Stimulated activated CD4-positive, alpha-beta T cell treated with anti-CD3 and anti-CD28 coated beads, Interleukin-15, amount 100 ng/mL, for 48 hours (primary cell): ENCODE results near the gene HUWE1.
"Not testable (repeated sequence)": the region's sequence is repeated elsewhere in the genome, so short reads cannot be mapped to it uniquely, and the experiment has no call there.

Experiments
- DNase-seq, 2 donors: peaks; one replicate each; pipeline ENCODE4 v3.0.0-alpha.2; 2020; ENCODE audit warnings: low read depth in 2 of 2

HUWE1 gene, protein sequence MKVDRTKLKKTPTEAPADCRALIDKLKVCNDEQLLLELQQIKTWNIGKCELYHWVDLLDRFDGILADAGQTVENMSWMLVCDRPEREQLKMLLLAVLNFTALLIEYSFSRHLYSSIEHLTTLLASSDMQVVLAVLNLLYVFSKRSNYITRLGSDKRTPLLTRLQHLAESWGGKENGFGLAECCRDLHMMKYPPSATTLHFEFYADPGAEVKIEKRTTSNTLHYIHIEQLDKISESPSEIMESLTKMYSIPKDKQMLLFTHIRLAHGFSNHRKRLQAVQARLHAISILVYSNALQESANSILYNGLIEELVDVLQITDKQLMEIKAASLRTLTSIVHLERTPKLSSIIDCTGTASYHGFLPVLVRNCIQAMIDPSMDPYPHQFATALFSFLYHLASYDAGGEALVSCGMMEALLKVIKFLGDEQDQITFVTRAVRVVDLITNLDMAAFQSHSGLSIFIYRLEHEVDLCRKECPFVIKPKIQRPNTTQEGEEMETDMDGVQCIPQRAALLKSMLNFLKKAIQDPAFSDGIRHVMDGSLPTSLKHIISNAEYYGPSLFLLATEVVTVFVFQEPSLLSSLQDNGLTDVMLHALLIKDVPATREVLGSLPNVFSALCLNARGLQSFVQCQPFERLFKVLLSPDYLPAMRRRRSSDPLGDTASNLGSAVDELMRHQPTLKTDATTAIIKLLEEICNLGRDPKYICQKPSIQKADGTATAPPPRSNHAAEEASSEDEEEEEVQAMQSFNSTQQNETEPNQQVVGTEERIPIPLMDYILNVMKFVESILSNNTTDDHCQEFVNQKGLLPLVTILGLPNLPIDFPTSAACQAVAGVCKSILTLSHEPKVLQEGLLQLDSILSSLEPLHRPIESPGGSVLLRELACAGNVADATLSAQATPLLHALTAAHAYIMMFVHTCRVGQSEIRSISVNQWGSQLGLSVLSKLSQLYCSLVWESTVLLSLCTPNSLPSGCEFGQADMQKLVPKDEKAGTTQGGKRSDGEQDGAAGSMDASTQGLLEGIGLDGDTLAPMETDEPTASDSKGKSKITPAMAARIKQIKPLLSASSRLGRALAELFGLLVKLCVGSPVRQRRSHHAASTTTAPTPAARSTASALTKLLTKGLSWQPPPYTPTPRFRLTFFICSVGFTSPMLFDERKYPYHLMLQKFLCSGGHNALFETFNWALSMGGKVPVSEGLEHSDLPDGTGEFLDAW (N-terminal part only)

DNA sequence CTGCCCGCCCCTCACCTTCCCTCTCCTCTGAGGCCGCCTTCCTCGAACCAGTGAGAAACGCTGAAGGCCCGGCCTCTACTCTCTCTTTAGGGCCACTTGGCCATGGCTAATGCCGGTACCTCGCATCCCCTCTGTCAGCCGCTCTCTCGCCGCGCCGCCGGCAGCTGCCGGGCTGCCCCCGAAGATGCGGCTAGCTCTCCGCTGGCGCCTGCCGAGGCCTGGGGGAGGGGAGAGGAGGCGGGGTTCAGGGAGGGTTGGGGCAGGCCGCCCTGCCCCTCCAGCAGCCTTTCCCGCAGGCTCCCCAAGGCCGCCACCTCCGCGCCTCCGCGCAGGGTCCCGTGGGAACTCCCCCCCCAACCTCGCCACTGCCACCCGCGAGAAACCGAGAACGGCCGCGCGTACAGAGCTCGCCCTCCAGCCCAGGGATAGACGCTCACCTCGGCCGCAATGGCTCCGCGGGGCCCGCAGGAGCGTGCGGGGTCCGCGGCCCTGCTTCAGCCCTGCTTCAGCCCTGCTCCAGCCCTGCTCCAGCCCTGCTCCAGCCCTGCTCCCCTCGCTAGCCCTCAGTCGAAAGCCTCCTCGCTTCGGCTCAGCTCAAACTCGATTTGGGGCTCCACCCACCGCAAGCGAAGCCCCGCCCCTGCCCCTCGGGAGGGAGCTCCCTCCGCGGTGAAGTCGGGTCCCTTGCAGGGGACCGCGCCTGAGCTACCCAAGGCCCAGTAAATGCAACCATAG, at the start of gene HUWE1:
Gene HUWE1 (minus strand): TSS at position 569 of the 735 bp plus-strand sequence. CDS start 32,612 bp downstream, outside the sequence.
- peak; percentile 62 to 80 for DNase-seq

DNA sequence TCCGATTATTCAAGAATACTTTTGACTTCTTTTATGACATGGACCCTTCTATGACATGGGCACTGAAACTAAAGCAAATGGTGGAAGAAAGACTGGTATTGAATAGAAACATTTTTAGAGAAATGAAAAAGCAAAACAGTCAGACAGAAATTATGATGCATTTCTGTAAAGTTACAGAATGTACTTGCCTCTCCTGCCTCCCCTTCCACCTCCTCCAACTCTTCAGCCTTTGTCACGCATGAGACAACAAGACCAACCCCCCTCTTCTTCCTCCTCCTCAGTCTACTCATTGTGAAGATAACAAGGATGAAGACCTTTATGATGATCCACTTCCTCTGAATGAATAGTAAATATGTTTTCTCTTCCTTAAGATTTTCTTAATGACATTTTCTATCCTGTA, 46.3 kb upstream of the HUWE1 start:
- DNase-seq, result peak in 1 of 2 donors; percentile 30

DNA sequence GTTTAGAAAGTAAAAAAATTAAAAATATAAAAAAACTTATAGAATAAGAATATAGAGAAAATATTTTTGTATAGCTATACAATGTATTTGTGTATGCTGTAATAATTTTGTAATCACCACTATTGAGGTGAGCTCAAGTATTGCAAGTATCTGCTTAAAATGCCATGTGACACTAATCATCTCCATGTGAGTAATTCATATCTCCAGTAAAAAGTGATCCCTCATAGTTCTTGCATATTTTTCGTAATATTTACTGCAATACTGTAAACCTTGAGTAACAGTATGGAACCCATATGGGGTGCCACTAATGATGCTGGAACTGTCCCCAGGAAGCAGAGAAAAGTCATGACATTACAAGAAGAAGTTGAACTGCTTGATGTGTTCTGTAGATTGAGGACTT, 43.2 kb upstream of the HUWE1 start:
- DNase-seq, result no peak

- DNase-seq, result no peak
These were observed 42.0 kb upstream of the HUWE1 start for GRCh38 chrX:53728506-53728905.

DNA sequence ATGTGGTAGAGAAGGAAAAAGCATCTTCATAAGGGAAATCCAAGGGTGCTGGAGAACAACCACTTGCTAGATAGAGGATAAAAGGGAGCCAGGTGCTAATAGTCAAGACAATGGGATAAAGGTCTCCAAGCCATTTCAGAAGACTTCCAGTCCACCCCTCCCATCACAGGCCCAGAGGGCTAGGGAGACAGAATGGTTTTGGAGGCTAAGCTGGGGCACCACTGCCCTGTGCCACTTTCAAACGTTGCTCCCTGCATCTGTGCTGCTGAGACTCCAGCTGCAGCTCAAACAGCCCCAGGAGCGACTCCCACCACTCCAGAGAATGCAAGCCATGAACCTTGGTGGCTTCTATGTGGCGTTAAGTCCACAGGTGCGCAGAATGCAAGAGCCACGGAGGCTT, 38.4 kb upstream of the HUWE1 start:
- DNase-seq, result no peak

GRCh38 chrX:53723381-53723780, 36.9 kb upstream of the HUWE1 start:
- no peak for DNase-seq

DNA sequence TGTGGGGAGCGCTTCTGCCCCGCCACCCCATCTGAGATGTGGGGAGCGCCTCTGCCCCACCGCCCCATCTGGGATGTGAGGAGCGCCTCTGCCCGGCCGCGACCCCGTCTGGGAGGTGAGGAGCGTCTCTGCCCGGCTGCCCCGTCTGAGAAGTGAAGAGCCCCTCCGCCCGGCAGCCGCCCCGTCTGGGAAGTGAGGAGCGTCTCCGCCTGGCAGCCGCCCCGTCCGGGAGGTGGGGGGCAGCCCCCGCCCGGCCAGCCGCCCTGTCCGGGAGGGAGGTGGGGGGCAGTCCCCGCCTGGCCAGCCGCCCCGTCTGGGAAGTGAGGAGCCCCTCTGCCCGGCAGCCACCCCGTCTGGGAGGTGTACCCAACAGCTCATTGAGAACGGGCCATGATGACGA, 35.1 kb upstream of the HUWE1 start:
- not testable (repeated sequence) for DNase-seq

GRCh38 chrX:53719666-53720065, 33.1 kb upstream of the HUWE1 start:
- not testable (repeated sequence) for DNase-seq

- DNase-seq, result no peak
These were observed 31.6 kb upstream of the HUWE1 start for GRCh38 chrX:53718073-53718472.

GRCh38 chrX:53717205-53717604, 30.7 kb upstream of the HUWE1 start:
- DNase-seq, result no peak

DNA sequence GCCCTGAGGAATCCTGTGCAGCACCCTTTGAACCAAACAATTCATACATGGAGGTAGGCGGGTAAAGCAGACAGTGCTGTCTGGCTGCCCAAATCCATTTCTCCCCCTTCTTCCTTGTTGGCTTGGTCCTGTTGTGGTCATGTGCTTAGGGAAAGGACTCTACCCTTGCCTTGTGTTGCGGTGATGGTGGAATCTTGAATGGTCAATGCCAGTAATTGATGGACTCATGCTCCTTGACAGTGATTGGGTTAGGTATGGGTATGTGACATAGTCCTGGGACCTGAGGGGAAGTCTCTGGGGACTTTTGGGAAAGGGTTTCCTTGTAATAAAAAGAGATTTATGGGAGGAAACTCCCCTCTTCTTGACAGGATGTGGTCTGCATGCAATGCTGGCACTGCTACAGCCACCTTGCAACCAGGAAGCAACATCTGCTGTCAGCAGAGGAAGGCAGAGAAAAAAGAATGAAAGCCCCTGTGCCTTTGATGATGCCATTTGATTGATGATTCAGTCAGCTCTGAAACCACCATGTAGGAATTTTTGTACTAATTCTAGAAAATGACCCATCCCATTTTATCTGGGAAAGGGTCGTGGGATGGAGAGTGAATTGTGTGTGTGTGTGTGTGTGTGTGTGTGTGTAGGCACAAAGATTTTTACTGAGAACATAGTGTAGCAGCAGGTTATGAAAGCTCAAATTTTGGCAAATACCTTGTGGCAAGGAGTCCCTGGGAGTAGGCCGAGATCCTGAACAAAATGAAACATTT, 30.0 kb upstream of the HUWE1 start:
- peak in 1 of 2 donors; percentile 44 for DNase-seq

- no peak for DNase-seq
These were observed 28.9 kb upstream of the HUWE1 start for GRCh38 chrX:53715346-53715924.

DNA sequence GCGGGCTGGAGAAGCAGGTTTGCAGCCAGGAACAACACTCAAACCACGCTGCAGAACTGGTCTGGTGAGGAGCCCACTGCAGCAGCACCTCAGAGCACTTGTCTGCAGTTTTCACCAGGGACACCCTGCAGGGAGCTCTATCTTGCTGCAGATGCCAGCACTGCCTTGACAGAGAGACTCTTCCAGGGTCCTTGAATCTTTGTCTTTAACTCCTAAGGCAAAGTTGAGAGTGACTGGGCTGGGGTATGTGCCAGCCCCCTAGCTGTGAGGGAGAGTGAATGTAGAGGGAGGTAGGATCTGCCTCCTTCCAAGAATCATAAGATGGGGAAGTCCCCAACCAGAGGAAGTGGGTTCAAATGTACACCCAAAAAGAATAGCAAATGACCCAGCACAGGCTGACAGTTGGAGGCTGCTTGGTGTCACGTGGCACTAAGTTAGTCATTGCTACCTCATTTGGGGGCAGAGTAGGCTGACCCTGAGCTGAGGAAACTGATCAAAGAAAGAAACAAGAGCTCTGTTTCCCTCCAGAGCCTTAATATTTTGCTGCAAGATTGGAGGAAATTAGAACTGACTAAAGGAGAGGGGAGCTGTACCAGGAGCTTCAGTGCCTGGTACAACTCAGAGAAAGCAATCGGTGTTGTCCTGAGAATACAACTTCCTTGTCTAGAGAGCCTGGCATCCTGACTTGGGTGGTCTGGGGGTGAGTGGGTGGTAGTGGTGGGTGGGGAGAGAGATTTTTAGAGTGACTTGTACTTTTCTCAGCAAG, 28.2 kb upstream of the HUWE1 start:
- DNase-seq, result peak; percentile 53 to 59

- DNase-seq, result no peak
These were observed 27.6 kb upstream of the HUWE1 start for GRCh38 chrX:53713987-53714579.

- no peak for DNase-seq
These were observed 24.9 kb upstream of the HUWE1 start for GRCh38 chrX:53711436-53711835.

DNA sequence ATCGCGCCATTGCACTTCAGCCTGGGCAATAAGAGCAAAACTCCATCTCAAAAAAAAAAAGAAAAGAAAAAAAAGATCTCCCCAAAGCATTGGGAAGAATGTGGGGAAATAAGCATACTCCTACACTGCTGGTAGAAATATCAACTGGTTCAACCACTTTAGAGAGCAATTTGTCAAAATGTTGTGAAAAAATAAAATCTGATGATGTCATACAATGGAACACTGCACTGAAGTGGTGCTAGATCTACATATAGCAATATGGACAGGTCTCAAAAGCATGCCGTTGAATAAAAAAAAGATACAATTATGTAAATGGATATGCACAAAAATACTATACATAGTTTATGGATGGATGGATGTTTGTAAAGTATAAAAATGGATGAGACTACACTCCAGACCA, 18.3 kb upstream of the HUWE1 start:
- no peak for DNase-seq

DNA sequence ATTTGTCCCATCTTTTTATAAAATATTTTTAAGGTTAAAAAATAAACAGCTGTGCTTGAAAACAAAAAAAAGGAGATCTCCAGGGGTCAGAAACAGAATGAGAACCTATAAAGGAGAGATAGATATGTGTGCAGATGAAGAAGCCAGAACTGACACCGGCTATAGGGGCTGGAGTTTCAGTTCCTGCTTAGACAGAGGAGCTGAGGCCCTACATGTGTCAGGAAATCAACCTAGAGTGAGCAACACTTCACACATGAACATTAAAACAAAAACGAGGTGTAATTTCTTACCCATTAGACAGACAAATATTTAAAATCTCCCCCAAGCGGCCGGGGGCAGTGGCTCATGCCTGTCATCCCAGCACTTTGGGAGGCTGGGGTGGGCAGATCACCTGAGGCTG, 17.8 kb upstream of the HUWE1 start:
- DNase-seq, result no peak

- DNase-seq, result no peak
These were observed 9.5 kb upstream of the HUWE1 start for GRCh38 chrX:53695946-53696549.

DNA sequence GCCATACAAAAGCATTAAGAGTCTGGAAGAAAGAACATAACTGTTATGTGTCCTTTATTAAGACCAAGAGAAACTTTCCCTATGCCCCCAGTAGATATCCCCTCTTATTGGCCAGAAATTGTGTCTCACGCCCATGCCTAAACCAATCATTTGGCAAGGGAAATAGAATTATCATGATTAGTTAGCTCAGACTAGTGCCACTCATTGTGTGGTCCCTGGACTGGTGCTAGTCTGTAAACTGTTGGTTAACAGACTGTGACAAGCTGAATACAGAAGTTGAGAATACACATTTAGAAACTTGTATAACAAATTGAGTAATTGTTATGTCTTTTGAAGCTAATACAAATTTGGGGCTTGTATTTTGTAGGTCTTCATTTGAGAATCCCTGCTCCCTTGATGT, 8.1 kb upstream of the HUWE1 start:
- no peak for DNase-seq
